Vagina (tissue), 2 donors: ENCODE results near the gene AHR. TPM values are rescaled to one million over a fixed set of nuclear protein-coding genes. Genes with fewer than 3 reads are reported as not detected.
"Not testable (repeated sequence)": the region's sequence is repeated elsewhere in the genome, so short reads cannot be mapped to it uniquely, and the experiment has no call there.

Experiments
- DNase-seq, 2 donors: peaks; one replicate each; pipeline ENCODE4 v3.0.0-alpha.2; 2017; ENCODE audit errors: extremely low spot score in 2 of 2
- H3K27ac ChIP-seq: fragments of 200-600 bp; sonication (generic); one replicate; pipeline ENCODE4 v1.5.1; 2019
- H3K27me3 ChIP-seq: fragments of 200-600 bp; sonication (generic); one replicate; pipeline ENCODE4 v1.5.1; 2019
- H3K36me3 ChIP-seq, 2 donors: fragments of 200-600 bp; sonication (generic); one replicate each; pipeline ENCODE4 v1.5.1; 2017 to 2019
- H3K4me1 ChIP-seq: fragments of 200-600 bp; sonication (generic); one replicate; pipeline ENCODE4 v1.5.1; 2019
- H3K4me3 ChIP-seq, 2 donors: fragments of 200-600 bp; sonication (generic); 1 replicate in 1 of 2; 2 replicates in 1 of 2; pipeline ENCODE4 v1.5.1; 2016 to 2019
- H3K9me3 ChIP-seq: fragments of 200-600 bp; sonication (generic); one replicate; pipeline ENCODE4 v1.5.1; 2019
- POLR2A ChIP-seq, 2 donors: fragments of 450-650 bp; IDR thresholded peaks; one replicate each; pipeline ENCODE4 v1.6.1; 2017; ENCODE audit warnings: antibody characterized with exemption in 2 of 2, mild to moderate bottlenecking in 2 of 2, moderate library complexity in 2 of 2
- POLR2AphosphoS5 ChIP-seq, 2 donors: sonication (generic); formaldehyde crosslinking; IDR thresholded peaks; one replicate each; pipeline ENCODE4 v1.9.0; 2017; ENCODE audit warnings: antibody characterized with exemption in 2 of 2, mild to moderate bottlenecking in 2 of 2, low read depth in 1 of 2; ENCODE audit not compliant: insufficient read depth in 1 of 2
- intact Hi-C: fragments of 100-400 bp; cut with DNase I; formaldehyde crosslinking; loops from one replicate; pipeline ENCODE4 v1.15.1; 2023
- small RNA-seq: library from RNA; depleted of rRNA; stranded (forward); fragments of <200 nt; gene quantifications from one replicate; pipeline ENCODE3, GENCODE V24; 2016
- total RNA-seq: library from RNA; depleted of rRNA; stranded (reverse); fragments of >200 nt; gene quantifications from one replicate; pipeline ENCODE4 v1.2.3, GENCODE V29; 2016
- TF ChIP-seq, protein P1 (sequence below), 3 experiments: fragments of 450-650 bp in 2 of 3; fragments of 200-600 bp in 1 of 3; sonication (generic) in 1 of 3; IDR thresholded peaks; one replicate each; pipeline ENCODE4 v1.5.1; 2017 to 2019; ENCODE audit warnings: antibody characterized with exemption in 3 of 3, mild to moderate bottlenecking in 2 of 3, moderate library complexity in 2 of 3

AHR gene
- total RNA-seq, 1 donor from 2014 or later = 122 TPM

DNA sequence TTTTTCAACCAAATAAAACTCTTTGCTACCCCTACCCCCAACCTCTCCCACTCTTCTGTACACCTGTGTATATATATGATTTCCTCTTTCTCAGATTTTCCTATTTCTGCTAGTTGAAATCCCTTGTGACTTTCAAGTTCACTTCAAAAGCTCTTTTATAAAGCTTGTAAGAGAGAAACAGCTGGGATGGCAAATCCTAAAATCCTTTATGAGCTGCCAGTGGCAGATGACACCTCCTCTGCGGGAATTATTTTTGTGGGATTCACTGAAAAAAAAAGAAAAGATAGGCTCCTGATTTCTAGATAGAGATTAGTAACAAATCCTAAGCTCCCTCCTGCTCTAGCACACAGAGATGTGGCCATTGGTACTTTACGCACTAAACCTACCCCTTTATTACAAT, 92.9 kb downstream of the AHR start:
- H3K4me1 ChIP-seq = no peaks in the 10 kb centered on the region
- no peaks in the 10 kb centered on the region for H3K9me3 ChIP-seq
- H3K4me3 ChIP-seq = no peak overlapping the region
- H3K27ac ChIP-seq = no peak overlapping the region
- intact Hi-C loops = no loop called here
- TF ChIP-seq POLR2A (IDR thresholded peaks at IDR 0.05) (no peak), POLR2AphosphoS5 (IDR thresholded peaks at IDR 0.05; ENCODE audit: insufficient read depth in 1 of 2, low read depth in 1 of 2) (no peak)
- TF ChIP-seq, protein P1, sequence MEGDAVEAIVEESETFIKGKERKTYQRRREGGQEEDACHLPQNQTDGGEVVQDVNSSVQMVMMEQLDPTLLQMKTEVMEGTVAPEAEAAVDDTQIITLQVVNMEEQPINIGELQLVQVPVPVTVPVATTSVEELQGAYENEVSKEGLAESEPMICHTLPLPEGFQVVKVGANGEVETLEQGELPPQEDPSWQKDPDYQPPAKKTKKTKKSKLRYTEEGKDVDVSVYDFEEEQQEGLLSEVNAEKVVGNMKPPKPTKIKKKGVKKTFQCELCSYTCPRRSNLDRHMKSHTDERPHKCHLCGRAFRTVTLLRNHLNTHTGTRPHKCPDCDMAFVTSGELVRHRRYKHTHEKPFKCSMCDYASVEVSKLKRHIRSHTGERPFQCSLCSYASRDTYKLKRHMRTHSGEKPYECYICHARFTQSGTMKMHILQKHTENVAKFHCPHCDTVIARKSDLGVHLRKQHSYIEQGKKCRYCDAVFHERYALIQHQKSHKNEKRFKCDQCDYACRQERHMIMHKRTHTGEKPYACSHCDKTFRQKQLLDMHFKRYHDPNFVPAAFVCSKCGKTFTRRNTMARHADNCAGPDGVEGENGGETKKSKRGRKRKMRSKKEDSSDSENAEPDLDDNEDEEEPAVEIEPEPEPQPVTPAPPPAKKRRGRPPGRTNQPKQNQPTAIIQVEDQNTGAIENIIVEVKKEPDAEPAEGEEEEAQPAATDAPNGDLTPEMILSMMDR (IDR thresholded peaks at IDR 0.05) = no peak
- H3K27me3 ChIP-seq = no peaks in the 10 kb centered on the region
- no peak for DNase-seq
- no peaks in the 10 kb centered on the region for H3K36me3 ChIP-seq

DNA sequence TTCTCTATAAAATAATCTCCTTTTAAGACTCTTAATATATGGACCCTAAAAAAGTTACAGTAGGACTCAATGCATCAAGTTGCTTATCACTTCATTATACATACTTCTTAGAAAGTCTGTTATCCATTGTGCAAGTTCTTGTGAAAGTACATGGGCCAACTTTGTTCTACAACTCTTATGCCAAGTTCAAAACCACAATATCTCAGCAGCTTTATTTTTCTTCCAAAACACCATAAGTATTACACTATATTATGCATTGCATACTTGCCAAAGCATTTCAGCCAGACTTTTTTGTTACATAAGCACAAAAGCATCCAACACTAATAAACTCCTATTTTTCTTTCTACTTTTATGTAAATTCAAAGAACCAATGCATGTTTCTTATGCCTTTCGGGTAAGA, 94.4 kb downstream of the AHR start:
- no peaks in the 10 kb centered on the region for H3K4me1 ChIP-seq
- intact Hi-C loops = no loop called here
- no peaks in the 10 kb centered on the region for H3K27me3 ChIP-seq
- no peak overlapping the region for H3K27ac ChIP-seq
- no peak for DNase-seq
- no peaks in the 10 kb centered on the region for H3K36me3 ChIP-seq
- no peak overlapping the region for H3K4me3 ChIP-seq
- TF ChIP-seq, protein P1 (IDR thresholded peaks at IDR 0.05) = no peak
- no peak for TF ChIP-seq POLR2A (IDR thresholded peaks at IDR 0.05)
- TF ChIP-seq POLR2AphosphoS5 (IDR thresholded peaks at IDR 0.05; ENCODE audit: insufficient read depth in 1 of 2, low read depth in 1 of 2) = no peak
- no peaks in the 10 kb centered on the region for H3K9me3 ChIP-seq

DNA sequence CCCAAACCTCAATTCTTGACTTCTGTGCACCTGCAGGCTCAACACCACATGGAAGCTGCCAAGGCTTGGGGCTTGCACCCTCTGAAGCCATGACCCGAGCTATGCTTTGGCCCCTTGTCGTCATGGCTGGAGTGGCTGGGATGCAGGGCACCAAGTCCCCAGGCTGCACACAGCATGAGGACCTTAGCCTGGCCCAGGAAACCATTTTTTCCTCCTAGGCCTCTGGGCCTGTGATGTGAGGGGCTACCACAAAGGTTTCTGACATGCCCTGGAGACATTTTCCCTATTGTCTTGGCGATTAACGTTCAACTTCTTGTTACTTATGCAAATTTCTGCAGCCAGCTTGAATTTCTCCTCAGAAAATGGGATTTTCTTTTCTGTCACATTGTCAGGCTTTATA, 96.1 kb downstream of the AHR start:
- H3K9me3 ChIP-seq, H3K4me1 ChIP-seq, intact Hi-C loops, H3K27ac ChIP-seq, DNase-seq, H3K36me3 ChIP-seq, H3K27me3 ChIP-seq, H3K4me3 ChIP-seq: not testable (repeated sequence)

Small RNA genes lying within 50 kb of the gene (small RNA-seq; reads per million reads assigned to genes)
- gene RF00092 = not detected
